Measurements from ENCODE around the gene ANKMY2. TPM values are rescaled to one million over a fixed set of nuclear protein-coding genes. Genes with fewer than 3 reads are reported as not detected.

Gene ANKMY2
- total RNA-seq, 6 experiments from 2014 or later: 4.2 to 7.1 (median 4.7) TPM

GRCh38 chr7:16675277-16675676 is 29.7 kb upstream of the ANKMY2 start:
- H3K36me3 ChIP-seq: peaks cover 0 to 5% (median under 1%) of the 10 kb centered on the region in 4 donors
- no peaks in the 10 kb centered on the region for H3K27me3 ChIP-seq
- ATAC-seq (no peak), DNase-seq (no peak)
- intact Hi-C loops (cut with DNase I): no loop called here
- no peaks in the 10 kb centered on the region for H3K4me1 ChIP-seq
- H3K27ac ChIP-seq: no peak overlapping the region
- 94% methylated on average over 3 of the region's 3 CpGs for WGBS (ENCODE audit: insufficient coverage, low coverage, low lambda C conversion rate, missing lambda C conversion rate)
- TF ChIP-seq POLR2A (IDR thresholded peaks at IDR 0.05) (no peak), CTCF (IDR thresholded peaks at IDR 0.05) (no peak)
- H3K9me3 ChIP-seq: no peaks in the 10 kb centered on the region
- H3K4me3 ChIP-seq: no peak overlapping the region

GRCh38 chr7:16671811-16672210 is 26.3 kb upstream of the ANKMY2 start:
- intact Hi-C loops (cut with DNase I): no loop called here
- no peak for TF ChIP-seq POLR2A (IDR thresholded peaks at IDR 0.05)
- no peak for TF ChIP-seq CTCF (IDR thresholded peaks at IDR 0.05)
- Histone ChIP-seq H3K36me3 (peaks cover 0 to 5% (median under 1%) of the 10 kb centered on the region in 4 donors), H3K4me3 (no peak overlapping the region), H3K9me3 (no peaks in the 10 kb centered on the region), H3K4me1 (no peaks in the 10 kb centered on the region), H3K27ac (no peak overlapping the region), H3K27me3 (no peaks in the 10 kb centered on the region)
- ATAC-seq: no peak
- DNase-seq: no peak
- WGBS (ENCODE audit: insufficient coverage, low coverage, low lambda C conversion rate, missing lambda C conversion rate): 91% methylated on average over 3 of the region's 3 CpGs

GRCh38 chr7:16670731-16671344 is 25.3 kb upstream of the ANKMY2 start:
- ATAC-seq (no peak), DNase-seq (no peak)
- intact Hi-C loops (cut with DNase I): no loop called here
- Histone ChIP-seq H3K27ac (no peak overlapping the region), H3K4me1 (no peaks in the 10 kb centered on the region), H3K4me3 (no peak overlapping the region), H3K27me3 (no peaks in the 10 kb centered on the region), H3K36me3 (peaks cover 0 to 5% (median under 1%) of the 10 kb centered on the region in 4 donors), H3K9me3 (no peaks in the 10 kb centered on the region)
- WGBS (ENCODE audit: insufficient coverage, low coverage, low lambda C conversion rate, missing lambda C conversion rate): 95% methylated on average over 4 of the region's 4 CpGs
- TF ChIP-seq CTCF (IDR thresholded peaks at IDR 0.05) (no peak), POLR2A (IDR thresholded peaks at IDR 0.05) (no peak)

GRCh38 chr7:16670021-16670420 is 24.5 kb upstream of the ANKMY2 start:
- no peaks in the 10 kb centered on the region for H3K4me1 ChIP-seq
- DNase-seq: no peak
- TF ChIP-seq POLR2A (IDR thresholded peaks at IDR 0.05) (no peak), CTCF (IDR thresholded peaks at IDR 0.05) (no peak)
- no peaks in the 10 kb centered on the region for H3K27me3 ChIP-seq
- H3K27ac ChIP-seq: no peak overlapping the region
- 54% methylated on average over 1 of the region's 1 CpG for WGBS (ENCODE audit: insufficient coverage, low coverage, low lambda C conversion rate, missing lambda C conversion rate)
- intact Hi-C loops (cut with DNase I): no loop called here
- no peak overlapping the region for H3K4me3 ChIP-seq
- H3K36me3 ChIP-seq: peaks cover 0 to 2% (median 0%) of the 10 kb centered on the region in 4 donors
- no peak for ATAC-seq
- H3K9me3 ChIP-seq: no peaks in the 10 kb centered on the region

Measured in right lobe of liver (tissue), 6 donors.